Common myeloid progenitor, CD34-positive (primary cell): ENCODE data around the gene TMEM106C.

ENCODE experiments used
- CTCF ChIA-PET: fragments of 350-600 bp; sonication (Branson Sonifier 250); formaldehyde crosslinking; loops from one replicate; lab custom pipeline; 2021; ENCODE audit warnings: antibody characterized with exemption; lab: Charles Lee
- POLR2A ChIA-PET: fragments of 350-600 bp; sonication (Branson Sonifier 250); formaldehyde crosslinking; loops from one replicate; lab custom pipeline; 2021; ENCODE audit warnings: antibody characterized with exemption; lab: Charles Lee
- DNase-seq, 3 donors: peaks; one replicate each; pipeline versions ENCODE4 v3.0.0 to v3.0.0-alpha.2; 2013
- H3K27ac ChIP-seq, 2 experiments: 1 replicate in 1 of 2; 2 replicates in 1 of 2; pipeline ENCODE4 v1.7.0; 2013; ENCODE audit warnings: inconsistent platforms in 2 of 2, low read length in 2 of 2, mild to moderate bottlenecking in 2 of 2, low read depth in 1 of 2, moderate library complexity in 1 of 2; ENCODE audit not compliant: severe bottlenecking in 2 of 2, insufficient read depth in 1 of 2, poor library complexity in 1 of 2
- H3K27me3 ChIP-seq, 5 experiments: replicated peaks in 2 of 5; 1 replicate in 3 of 5; 2 replicates in 2 of 5; pipeline versions ENCODE4 v1.6.1 to v1.7.0; 2013; ENCODE audit warnings: low read length in 4 of 5, mild to moderate bottlenecking in 2 of 5, moderate library complexity in 2 of 5, inconsistent platforms in 1 of 5; ENCODE audit not compliant: insufficient read depth in 5 of 5, control insufficient read depth in 4 of 5
- H3K36me3 ChIP-seq, 4 experiments: 1 replicate in 2 of 4; 2 replicates in 2 of 4; pipeline versions ENCODE4 v1.6.1 to v1.7.0; 2013; ENCODE audit warnings: low read length in 3 of 4, control low read depth in 1 of 4, mild to moderate bottlenecking in 1 of 4; ENCODE audit not compliant: control insufficient read depth in 4 of 4, insufficient read depth in 4 of 4
- H3K4me1 ChIP-seq, 4 experiments: 1 replicate in 3 of 4; 2 replicates in 1 of 4; pipeline versions ENCODE4 v1.6.1 to v1.7.1; 2013; ENCODE audit warnings: low read length in 3 of 4, mild to moderate bottlenecking in 3 of 4, control low read depth in 1 of 4, inconsistent platforms in 1 of 4, moderate library complexity in 1 of 4; ENCODE audit not compliant: control insufficient read depth in 4 of 4, insufficient read depth in 4 of 4; ENCODE audit errors: control extremely low read depth in 1 of 4
- H3K4me3 ChIP-seq, 7 experiments: 1 replicate in 4 of 7; 2 replicates in 3 of 7; pipeline versions ENCODE4 v1.5.1 to v1.7.0; 2013; ENCODE audit warnings: mild to moderate bottlenecking in 7 of 7, low read length in 6 of 7, moderate library complexity in 6 of 7, inconsistent platforms in 2 of 7, low read depth in 2 of 7, control low read depth in 1 of 7; ENCODE audit not compliant: insufficient read depth in 4 of 7, control insufficient read depth in 1 of 7; ENCODE audit errors: extremely low read depth in 1 of 7
- H3K9me3 ChIP-seq, 5 experiments: 1 replicate in 4 of 5; 2 replicates in 1 of 5; pipeline versions ENCODE4 v1.6.1 to v1.7.1; 2013; ENCODE audit warnings: low read length in 4 of 5, mild to moderate bottlenecking in 2 of 5, inconsistent platforms in 1 of 5, low read depth in 1 of 5, moderate library complexity in 1 of 5; ENCODE audit not compliant: control insufficient read depth in 4 of 5, insufficient read depth in 2 of 5; ENCODE audit errors: control extremely low read depth in 1 of 5
- WGBS: methylation state at CpG from one replicate; pipeline ENCODE4 v1.1.5; 2013; ENCODE audit not compliant: insufficient coverage; 5-methylcytosine and 5-hydroxymethylcytosine counted together

TMEM106C gene

DNA sequence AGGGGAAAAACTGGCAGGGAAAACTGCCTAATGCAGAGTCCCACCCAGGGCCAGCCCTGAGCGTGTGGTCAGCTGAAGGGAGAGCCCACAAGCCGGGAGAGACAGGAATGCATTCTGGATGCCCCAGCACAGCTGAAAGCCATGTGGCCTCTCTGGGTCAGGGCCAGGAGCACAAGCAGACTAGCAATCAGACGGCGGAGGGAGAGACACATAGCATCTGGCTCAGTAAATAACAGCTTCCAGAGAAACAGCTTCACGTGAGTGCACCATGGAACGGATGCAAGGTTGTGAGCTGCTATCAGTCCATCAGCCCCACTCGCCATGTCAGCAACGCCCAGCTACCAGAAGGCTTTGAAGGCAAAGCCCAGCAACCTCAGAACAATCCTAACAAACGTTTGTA lies 28.2 kb upstream of the TMEM106C start:
- Histone ChIP-seq H3K4me3 (no peak overlapping the region), H3K9me3 (no peaks in the 10 kb centered on the region), H3K27ac (no peak overlapping the region), H3K4me1 (no peaks in the 10 kb centered on the region), H3K27me3 (peaks cover 0 to 4% (median 0%) of the 10 kb centered on the region in 5 experiments), H3K36me3 (no peaks in the 10 kb centered on the region)
- no peak for DNase-seq
- WGBS: 95% methylated on average over 8 of the region's 9 CpGs
- POLR2A ChIA-PET: no interaction called here
- CTCF ChIA-PET: interaction anchor here (1.1 to 1.2 kb wide), 2 partner anchors 16 to 18 kb away, joined by 3 read pairs; no protein-coding TSS in a partner anchor

DNA sequence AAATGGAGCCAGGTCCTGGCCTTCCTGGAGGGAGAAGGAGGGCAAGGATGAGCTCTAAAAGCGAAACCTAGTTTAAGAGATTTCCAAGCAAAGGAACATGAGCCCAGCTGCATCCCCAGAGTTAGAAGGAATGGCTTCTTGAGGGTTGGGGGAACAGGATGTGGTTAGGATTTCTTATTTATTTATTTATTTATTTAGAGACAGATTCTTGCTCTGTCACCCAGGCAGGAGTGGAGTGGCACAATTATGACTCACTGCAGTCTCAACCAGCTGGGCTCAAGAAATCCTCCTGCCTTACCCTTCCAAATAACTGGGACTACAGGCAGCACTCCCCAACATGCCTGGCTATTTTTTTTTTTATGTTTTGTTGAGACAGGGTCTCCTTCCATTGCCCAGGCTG lies 25.3 kb upstream of the TMEM106C start:
- H3K36me3 ChIP-seq: no peaks in the 10 kb centered on the region
- no peaks in the 10 kb centered on the region for H3K9me3 ChIP-seq
- H3K27me3 ChIP-seq: peaks cover 0 to 9% (median 5%) of the 10 kb centered on the region in 5 experiments
- no CpG with 5 or more reads among the region's 1 CpG for WGBS
- DNase-seq: peak in 2 of 3 donors; percentile 54 to 68
- CTCF ChIA-PET: interaction anchor here (1.2 to 2.1 kb wide), 2 partner anchors 11 to 12 kb away, joined by 3 to 8 read pairs; no protein-coding TSS in a partner anchor
- no peak overlapping the region for H3K27ac ChIP-seq
- H3K4me3 ChIP-seq: no peak overlapping the region
- POLR2A ChIA-PET: interaction anchor here (1.1 kb wide), 1 partner anchor 8 kb away, joined by 3 read pairs; no protein-coding TSS in a partner anchor
- peaks cover 0 to 5% (median 1%) of the 10 kb centered on the region in 4 experiments for H3K4me1 ChIP-seq

DNA sequence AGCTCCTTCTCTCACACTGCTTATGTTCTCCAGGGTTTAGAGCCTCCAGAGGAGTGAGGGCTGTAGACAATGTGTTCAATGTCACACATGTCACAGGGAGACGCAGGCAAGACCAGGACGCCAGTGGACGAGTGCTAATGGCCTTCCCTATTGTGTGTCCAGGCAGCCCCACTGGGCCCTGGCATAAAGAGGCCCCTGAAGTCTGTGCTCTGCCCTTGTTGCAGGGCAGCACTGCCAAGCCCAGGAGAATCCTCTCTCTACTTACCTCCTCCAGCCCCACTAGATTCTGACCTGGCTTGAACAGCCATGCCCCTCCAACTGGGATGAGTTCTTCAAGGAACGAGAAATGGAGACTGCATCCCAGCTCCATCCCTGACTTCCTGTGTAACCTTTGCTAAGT lies 24.8 kb upstream of the TMEM106C start:
- no peaks in the 10 kb centered on the region for H3K9me3 ChIP-seq
- WGBS: 100% methylated on average over 2 of the region's 4 CpGs
- CTCF ChIA-PET: interaction anchor here (1.2 to 2.1 kb wide), 2 partner anchors 10 to 12 kb away, joined by 3 to 8 read pairs; no protein-coding TSS in a partner anchor
- no peak for DNase-seq
- H3K27ac ChIP-seq: no peak overlapping the region
- POLR2A ChIA-PET: interaction anchor here (1.1 kb wide), 1 partner anchor 8 kb away, joined by 3 read pairs; no protein-coding TSS in a partner anchor
- no peaks in the 10 kb centered on the region for H3K36me3 ChIP-seq
- H3K4me1 ChIP-seq: peaks cover 0 to 5% (median 1%) of the 10 kb centered on the region in 4 experiments
- H3K4me3 ChIP-seq: no peak overlapping the region
- peaks cover 0 to 10% (median 5%) of the 10 kb centered on the region in 5 experiments for H3K27me3 ChIP-seq

DNA sequence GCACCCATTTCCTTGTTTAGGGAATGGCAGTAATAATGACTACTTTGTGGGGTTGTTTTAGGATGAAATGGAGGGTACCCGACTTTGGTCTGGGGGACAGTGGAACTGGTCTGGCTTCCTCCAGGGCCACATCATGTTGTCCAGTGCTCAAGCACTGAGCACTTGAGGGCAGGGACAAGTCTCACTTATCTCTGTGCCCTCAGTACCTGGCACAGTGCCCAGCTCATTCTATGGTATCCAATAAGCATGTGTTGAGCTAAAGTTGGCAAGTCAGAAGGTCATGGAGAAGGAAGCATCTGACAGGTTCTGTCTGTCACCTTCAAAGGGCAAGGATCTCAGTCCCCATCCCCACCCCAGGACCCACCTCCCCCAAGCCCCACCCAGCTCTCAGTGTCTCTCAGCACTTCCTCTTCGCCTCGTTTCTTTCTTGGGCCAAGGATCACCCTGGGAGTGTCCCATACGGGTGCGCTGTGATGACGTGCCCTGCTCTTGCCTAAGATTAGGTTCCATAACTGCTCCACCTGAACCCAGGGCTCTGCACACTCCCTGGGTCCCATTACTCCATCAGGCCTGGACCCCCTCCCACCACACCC lies 24.3 kb upstream of the TMEM106C start:
- DNase-seq: no peak
- ChIA-PET POLR2A (interaction anchor here (1.1 kb wide), 1 partner anchor 7 kb away, joined by 3 read pairs; no protein-coding TSS in a partner anchor), CTCF (interaction anchor here (1.2 to 2.1 kb wide), 2 partner anchors 10 to 11 kb away, joined by 3 to 8 read pairs; no protein-coding TSS in a partner anchor)
- Histone ChIP-seq H3K36me3 (no peaks in the 10 kb centered on the region), H3K27me3 (peaks cover 0 to 10% (median 5%) of the 10 kb centered on the region in 5 experiments), H3K4me1 (peaks cover 0 to 5% (median 1%) of the 10 kb centered on the region in 4 experiments), H3K4me3 (no peak overlapping the region), H3K27ac (no peak overlapping the region), H3K9me3 (no peaks in the 10 kb centered on the region)
- 100% methylated on average over 4 of the region's 6 CpGs for WGBS

DNA sequence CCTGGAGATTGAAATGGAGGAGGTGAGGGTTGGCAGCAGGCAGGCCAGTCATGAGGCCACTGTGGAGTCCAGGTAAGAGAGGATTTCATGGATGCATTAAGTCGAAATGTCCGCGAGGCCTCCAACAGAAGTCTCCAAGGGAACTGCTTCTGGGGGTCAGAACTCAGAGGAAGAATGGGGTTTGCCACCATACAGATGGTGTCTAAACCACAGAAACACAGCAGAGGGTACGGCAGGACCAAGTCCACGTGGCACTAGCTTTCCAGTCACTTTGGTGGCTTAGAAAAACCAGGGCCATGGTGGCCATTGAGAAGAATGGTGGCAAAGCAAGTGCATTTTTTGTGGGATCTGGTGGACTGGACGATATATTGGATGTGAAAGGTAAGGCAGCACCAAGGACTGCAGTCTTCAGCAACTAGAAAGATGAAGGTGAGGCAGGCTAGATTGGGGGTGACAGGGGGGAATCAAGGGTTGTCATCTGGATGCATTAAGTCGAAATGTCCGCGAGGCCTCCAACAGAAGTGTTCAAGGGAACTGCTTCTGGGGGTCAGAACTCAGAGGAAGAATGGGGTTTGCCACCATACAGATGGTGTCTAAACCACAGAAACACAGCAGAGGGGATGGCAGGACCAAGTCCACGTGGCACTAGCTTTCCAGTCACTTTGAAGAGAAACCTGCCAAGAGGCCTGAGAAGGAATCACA lies 22.5 kb upstream of the TMEM106C start:
- H3K36me3 ChIP-seq: no peaks in the 10 kb centered on the region
- peaks cover 0 to 10% (median 2%) of the 10 kb centered on the region in 5 experiments for H3K27me3 ChIP-seq
- 92% methylated on average over 9 of the region's 10 CpGs for WGBS
- no peak overlapping the region for H3K27ac ChIP-seq
- POLR2A ChIA-PET: no interaction called here
- CTCF ChIA-PET: interaction anchor here (1.0 to 1.3 kb wide), 2 partner anchors 34 to 47 kb away, joined by 3 to 5 read pairs; no protein-coding TSS in a partner anchor
- peaks cover 0 to 5% (median 1%) of the 10 kb centered on the region in 4 experiments for H3K4me1 ChIP-seq
- H3K9me3 ChIP-seq: no peaks in the 10 kb centered on the region
- peak in 2 of 3 donors; percentile 23 to 26 for DNase-seq
- no peak overlapping the region for H3K4me3 ChIP-seq

DNA sequence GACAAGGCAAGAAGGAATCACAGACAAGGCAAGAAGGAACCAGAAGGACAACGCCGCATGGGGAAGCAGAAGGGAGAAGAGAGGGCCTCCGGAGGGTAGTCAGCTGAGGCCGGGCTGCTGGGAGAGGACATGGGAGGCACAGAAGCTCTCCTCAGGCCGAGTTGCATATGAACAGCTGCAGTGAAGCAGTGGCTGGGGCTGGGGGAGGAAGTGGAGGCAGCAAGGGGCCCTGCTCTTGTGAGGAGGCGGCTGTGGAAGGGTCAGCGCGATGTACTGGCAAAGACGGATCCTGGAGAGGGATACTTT lies 22.0 kb upstream of the TMEM106C start:
- ChIA-PET POLR2A (no interaction called here), CTCF (interaction anchor here (1.3 kb wide), 1 partner anchor 48 kb away, joined by 3 read pairs; no protein-coding TSS in a partner anchor)
- H3K27me3 ChIP-seq: peaks cover 0 to 10% (median 2%) of the 10 kb centered on the region in 5 experiments
- no peak overlapping the region for H3K27ac ChIP-seq
- H3K9me3 ChIP-seq: no peaks in the 10 kb centered on the region
- H3K36me3 ChIP-seq: no peaks in the 10 kb centered on the region
- peaks cover 0 to 8% (median 4%) of the 10 kb centered on the region in 4 experiments for H3K4me1 ChIP-seq
- 91% methylated on average over 9 of the region's 9 CpGs for WGBS
- no peak overlapping the region for H3K4me3 ChIP-seq
- no peak for DNase-seq
